Kidney capillary endothelial cell (primary cell): ENCODE results near the gene PEPD.
"Not testable (repeated sequence)": the region's sequence is repeated elsewhere in the genome, so short reads cannot be mapped to it uniquely, and the experiment has no call there.

Experiments
- DNase-seq: peaks from one replicate; pipeline ENCODE4 v3.0.0-alpha.2; 2018; ENCODE audit warnings: low spot score

The PEPD gene

DNA sequence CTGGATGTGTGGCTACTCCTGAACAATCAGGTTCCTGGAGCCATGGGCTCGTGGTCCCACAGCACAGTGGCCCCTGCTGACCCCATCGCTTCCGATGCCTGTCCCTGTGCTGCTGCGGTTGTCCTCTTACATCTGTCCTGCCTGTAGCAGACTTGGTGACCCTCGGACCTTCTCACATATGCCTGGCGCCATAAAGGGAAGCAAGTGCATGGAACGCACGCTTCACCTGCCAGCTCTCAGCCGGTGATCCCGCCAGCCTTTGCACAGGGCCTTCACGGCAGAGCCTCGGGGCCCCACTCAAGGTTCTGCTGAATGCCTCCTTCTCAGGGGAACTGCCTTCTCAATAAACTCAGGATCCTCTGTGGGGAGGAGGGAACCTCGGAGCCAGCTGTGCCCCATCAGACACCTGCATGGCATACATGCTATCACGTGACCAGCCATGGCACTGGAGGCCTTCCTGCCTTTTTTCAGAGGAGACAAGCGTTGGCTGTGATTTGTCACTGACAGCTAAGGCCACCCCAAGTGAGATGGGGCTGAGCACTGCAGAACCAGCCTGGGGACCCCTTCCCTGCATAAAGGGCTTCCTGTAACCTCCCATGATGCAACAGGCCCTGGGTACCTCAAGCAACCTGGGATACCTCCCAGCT lies 24.3 kb downstream of the PEPD start:
- DNase-seq, result no peak

DNA sequence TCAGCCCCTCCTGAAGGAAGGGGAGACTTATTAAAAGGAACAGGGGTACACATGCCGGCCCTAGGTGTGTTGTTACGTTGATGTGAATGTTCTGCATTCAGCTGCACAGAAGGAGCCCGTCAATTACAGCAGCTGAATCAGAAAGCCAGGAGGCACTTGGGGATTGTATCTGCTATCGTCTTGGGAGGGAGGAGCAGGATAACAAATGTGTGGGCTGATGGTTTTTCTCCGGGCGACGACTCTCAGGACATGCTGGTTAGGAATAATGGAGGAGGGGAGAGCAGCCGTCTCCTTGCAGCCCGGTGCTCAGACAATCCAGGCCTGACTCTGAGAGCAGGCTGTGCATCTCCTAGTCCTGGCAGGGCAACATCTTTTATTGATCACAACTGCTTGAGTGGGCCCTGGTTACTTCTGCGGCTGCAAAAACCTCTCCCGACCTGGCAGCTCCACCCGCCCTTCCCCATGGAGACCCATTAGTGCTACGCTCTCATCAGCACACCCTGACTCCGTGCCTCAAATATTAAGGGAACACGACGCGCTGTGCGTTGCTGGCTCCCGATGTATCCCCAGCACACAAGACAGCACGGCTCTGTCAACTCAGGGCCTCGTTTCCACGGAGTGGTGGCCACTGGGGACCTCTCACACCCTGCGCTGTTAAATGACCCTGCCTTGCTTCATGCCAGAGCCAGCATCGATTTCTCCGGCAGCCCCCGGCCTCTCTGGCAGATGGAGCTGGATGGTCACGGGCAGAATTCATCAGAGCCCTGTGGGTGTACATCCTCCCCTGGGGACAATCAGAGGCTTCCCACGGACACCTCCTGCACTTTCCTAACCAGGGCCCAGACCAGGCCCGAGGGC lies 25.3 kb downstream of the PEPD start:
- DNase-seq, result no peak

DNA sequence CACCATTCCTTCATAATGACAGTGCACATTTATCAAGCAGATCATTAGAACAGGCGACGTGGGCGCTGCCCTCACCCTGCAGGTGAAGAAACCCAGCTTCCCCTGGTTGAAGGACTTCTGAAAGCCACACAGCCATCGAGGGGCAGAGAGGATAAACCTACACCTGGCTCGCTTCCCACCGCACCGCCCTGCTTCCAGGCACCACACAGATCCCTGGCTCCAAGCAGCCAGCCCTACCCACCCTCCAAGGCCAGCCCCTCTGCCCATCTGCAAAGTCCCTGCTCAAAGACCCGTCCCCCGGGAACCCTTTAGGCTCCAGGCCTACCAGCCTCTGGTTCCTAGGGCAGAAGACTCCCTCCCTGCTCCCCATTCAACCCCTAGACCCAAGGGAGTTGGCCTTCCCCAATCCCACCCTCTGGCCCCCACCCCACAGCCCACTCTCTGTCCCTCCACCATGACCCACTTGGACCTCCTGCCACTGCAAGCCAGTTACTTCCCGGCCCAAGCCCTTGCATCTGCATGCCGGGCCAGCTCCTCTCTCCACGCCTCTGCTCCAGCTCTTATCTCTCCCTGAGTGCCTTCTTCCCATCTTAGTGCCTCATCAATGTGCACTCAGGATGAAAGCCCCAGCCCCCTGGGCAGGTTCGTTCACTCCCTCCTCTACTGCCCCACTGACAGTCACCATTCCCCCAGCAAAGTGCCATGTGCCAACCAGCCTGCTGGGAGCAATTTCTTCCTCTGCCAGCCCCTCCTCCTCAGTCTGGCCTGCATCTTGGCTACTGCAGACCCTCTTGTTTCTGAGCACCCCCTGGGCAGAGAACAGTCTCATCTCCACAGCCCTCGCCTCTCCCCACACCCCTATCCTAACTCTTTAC lies 28.0 kb downstream of the PEPD start:
- no peak for DNase-seq

DNA sequence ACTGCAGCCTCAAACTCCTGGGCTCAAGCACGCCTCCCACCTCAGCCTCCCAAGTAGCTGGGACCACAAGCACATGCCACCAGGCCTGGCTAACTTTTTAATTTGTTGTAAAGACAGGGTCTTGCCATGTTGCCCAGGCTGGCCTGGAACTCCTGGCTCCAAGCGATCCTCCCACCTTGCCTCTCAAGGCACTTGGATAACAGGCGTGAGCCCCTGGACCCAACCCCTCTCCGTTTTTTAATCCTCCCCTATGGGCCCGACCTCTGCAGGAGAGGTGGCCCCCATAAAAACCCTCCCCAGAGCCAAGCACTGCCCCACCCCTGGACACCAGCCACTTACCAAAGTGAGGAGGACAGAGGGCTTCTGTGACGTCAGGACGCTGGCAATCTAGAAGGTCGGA lies 28.6 kb downstream of the PEPD start:
- no peak for DNase-seq

DNA sequence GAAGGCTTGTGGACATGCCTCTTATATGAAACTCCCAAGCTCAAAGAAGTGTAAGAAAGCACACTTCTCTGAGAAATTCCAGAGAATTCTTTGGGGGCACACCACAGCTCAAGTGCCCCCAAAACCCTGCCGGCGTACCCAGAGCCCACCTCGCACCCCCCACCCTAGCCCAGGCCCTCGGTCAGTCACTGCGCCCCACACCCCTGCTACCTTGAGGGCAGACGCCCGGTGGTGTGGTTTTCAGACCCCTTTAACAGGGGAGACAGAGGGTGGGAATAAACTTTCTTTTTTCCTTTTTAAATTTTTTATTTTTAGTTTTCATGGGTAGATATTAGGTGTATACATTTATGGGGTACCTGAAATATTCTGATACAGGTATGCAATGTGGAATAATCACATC lies 29.5 kb downstream of the PEPD start:
- no peak for DNase-seq

DNA sequence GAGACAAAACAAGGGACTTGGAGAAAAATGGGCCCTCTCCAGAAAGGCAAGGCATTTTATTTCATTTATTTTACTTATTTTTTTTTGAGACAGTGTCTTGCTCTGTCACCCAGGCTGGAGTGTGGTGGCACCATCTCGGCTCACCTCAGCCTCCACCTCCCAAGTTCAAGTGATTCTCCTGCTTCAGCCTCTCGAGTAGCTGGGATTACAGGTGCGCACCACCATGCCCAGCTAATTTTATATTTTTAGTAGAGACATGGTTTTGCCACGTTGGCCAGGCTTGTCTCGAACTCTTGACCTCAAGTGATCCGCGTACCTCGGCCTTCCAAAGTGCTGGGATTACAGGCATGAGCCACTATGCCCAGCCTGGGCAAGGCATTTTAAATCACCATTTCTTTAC lies 31.0 kb downstream of the PEPD start:
- not testable (repeated sequence) for DNase-seq

DNA sequence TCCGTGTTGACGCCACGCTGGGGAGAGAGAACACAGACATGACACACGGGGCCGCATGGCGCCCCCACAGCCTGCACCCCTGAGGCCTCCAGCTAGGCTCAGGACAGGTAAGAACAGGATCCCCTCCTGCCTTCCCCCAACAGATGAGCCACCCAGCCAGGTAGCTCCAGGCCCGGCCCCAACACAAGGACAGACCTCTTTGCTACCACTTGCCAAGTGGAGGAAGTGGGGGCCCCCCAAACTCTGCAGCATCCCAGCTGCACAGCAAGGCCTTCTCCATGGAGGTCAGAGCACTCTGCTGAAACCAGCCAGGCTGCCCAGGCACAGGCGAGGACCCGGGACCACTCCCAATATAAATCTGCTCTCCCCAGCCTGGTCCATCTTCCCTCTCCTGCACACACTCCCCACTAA lies 31.5 kb downstream of the PEPD start:
- DNase-seq, result no peak

DNA sequence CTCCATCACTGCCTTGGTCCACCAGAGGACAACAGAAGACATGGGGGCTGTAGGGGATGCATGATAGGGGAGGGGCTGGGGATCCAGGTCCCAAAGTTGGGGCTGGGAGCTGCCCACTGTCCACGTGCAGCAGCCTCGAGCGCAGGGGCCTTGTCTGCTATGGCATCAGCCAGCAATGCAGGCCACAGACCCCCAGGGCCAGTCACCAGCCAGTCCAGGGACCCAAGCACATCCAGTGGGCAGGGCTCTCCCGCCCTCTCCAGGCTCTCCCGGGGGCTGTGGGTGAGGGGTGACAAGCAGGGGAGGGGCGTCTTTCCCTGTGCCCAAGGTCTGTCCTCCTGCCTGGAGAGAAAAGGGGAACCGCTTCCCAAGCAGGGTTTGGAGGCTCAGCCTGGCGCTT lies 32.8 kb downstream of the PEPD start:
- DNase-seq, result no peak

DNA sequence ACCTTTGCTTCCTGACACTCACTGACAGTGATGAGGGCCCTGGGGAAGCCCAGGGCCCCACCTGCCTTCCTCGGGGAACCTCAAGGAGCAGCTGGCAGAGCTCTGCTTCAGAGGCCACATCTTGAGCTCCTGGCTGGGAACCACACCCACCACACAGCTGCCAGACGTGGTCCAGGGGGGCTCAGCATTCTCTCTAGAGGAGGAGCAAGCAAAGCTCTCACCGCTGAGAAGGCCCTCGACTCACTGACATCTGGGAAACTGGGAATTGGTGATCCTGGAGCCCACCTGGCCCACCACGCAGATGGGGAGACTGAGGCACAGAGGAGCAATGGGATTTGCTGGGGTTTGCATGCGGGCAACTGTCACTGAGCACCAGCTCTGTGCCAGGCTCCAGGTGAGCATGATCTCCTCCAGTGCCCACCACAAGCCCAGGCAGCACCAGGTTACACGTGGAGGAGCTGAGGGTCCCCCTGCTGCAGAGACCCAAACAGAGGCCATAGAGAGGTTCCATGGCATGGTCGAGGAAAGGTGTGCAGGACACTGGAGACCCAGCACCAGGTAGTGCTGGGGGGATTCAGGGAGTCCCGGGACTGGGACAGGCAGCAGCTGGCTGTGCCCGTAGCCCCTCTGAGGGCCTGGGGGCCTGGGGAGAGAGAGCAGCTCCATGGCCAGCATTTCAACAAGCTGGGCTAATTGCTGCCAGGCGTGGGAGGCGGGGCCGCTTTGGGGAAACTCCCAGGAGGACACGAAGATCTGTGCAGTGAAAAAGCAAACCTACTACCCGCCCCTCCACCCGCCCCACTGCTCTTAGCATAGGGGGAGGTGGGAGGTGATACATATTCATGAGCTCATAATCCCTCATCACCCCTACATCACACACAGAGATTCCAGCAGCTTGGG lies 33.4 kb downstream of the PEPD start:
- no peak for DNase-seq

DNA sequence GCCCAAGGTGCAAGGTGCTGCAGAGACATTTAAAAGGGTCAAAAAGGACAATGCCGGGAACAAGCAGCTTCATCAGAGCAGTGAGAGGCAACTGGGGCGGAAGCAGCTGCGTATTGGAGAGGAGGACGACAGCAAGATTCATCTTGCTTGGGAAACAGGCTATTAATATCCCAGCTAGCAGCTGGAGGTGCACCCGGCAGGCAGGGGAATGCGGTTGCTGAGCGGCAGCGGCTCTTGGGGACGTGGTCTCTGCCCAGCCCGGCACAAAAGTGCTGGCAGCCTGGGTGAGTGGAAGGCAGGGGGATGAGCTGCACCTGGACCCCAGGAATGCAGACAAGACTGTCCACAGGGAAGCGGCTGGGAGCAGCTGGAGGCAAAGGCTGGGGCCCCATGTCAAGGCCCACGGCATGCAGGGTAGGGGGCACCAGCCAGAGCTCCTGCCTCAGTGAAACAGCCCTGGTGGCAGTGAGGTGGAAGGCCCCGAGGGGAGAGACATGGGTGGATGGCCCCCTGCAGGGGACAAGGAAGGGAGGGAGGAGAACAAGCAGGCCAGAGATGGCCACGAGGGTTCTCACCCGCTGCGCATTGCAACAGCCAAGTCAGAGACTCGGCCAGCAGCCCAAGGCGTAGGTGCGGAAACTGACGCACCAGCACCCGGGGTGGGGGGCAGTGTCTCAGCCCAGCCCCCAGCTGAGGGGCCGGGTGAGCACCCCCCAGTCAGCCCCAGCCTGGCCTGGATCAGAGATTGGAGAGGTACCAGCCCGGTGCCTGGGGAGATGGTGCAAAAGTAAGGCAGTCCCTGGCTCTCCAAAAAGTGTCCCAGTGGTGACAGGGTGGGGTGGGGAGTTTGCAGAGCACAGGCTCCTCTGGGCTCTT lies 34.4 kb downstream of the PEPD start:
- peak; percentile 16 for DNase-seq

DNA sequence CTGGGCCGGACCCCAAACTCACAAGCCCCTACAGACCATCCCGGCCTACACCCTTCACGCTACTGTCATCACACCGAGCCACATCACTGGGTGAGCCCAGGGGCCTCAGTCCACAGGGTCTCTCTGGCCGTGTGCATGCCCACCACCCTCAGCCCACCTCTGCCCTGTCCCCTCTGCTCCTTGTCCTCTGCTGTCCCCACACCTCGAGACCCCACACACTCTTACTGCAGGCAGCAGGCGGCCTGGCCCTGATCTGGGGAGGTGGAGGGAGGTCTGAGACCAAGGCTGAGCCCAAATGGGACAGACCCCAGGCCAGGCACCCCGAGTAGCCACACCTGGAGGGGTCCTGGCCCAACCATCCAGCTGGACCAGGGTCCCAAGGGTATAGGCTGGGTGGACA lies 35.2 kb downstream of the PEPD start:
- no peak for DNase-seq

DNA sequence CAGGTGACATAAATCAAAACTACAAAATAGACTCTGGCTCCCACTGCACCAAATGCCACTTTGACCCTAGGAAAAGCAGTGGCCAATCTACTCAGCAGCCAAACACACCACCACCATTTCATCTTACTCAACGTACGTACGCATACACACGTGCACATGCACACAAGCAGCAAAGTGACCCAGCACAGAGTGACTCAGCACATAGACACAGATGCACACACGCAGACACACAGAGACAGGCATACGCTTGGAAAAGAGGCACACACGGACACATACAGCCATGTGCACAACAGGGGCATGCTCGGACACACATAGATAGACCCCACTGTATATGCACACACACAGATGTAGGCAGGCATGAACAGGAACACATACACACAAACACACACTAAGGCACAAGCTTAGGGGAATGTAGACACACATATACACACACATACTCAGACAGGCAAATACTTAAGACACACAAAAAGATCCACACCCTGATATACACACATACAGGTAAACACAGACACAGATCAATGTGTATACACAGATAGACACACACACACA lies 37.3 kb downstream of the PEPD start:
- no peak for DNase-seq

DNA sequence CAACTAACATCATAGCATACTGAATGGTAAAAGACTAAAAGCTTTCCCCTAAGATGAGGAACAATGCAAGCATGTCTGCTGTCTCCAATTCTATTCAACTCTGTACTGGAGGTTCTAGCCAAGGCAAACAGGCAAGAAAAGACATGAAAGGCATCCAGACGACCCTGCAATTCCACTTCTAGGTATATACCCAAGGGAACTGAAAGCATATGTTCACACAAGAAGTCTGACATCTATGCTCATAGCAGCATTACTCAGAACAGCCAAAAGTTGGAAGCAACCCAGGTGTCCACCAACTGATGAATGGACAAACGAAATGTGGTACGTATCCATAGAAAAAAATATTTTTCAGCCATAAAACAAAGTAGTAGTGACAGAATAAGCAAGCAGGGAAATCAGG lies 39.1 kb downstream of the PEPD start:
- no peak for DNase-seq

DNA sequence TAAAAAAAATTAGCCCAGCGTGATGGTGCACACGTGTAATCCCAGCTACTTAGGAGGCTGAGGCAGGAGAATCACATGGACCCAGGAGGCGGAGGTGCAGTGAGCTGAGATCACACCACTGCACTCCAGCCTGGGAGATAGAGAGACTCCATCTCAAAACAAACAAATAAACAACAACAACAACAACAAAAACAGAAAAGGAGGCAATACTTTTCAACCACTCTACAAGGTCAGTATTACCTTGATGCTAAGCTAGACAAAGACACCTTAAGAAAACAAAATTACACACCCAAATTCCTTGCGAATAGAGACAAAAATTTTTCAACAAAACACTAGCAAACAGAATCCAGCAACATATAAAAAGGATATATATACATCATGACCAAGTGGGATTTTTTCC lies 39.7 kb downstream of the PEPD start:
- DNase-seq, result no peak

DNA sequence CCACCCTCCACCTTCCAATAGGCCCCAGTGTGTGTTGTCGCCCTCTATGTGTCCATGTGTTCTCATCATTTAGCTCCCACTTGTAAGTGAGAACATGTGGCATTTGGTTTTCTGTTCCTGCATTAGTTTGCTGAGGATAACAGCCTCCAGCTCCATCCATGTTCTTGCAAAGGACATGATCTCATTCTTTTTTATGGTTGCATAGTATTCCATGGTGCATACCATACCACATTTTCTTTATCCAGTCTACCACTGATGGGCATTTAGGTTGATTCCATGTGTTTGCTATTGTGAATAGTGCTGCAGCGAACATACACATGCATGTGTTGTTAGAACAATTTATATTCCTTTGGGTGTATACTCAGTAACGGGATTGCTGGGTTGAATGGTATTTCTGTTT lies 42.0 kb downstream of the PEPD start:
- DNase-seq, result not testable (repeated sequence)

DNA sequence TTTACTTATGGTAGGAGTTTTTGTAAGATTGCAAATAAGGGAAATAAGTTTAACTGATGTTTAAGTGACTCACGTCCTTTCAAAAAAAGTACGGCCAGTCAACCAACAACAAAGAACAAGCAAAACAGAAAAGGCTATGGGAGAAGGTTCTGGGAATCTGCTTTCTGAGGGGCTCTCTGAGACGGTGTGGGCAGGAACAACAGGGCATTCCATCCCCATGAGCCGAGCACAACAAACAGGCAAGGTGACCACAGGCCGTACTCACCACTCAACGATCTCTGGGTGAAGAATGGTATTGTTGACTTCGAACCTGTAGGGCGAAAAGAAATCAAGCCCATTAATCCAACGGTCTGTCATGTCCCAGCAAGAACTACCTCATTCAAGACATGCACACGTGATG lies 43.8 kb downstream of the PEPD start:
- no peak for DNase-seq

DNA sequence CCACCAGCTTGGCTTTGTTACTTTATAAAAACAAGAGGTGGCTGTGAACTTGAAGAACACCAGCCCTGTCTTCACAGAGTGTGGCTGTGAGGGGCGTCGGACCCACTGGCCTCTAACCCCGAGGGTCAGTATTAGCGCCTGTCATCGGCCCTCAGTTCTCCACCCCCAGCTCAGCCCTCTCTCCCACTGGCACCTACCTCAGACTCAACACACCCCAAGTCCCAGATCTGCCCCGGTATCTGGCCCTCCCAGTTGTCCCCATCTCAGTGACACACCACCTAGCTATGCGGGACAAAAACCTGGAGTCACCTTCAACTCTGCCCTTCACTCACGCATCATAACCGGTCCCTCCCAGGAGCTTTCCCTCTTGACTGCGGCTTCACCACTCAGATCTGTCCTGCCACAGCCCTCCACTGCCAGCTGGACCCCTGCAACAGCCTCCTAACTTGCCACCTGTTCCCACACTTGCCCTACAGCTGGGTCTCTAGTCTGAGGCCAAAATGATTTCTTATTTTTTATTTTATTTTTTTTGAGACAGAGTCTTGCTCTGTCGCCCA lies 45.4 kb downstream of the PEPD start:
- DNase-seq, result no peak

DNA sequence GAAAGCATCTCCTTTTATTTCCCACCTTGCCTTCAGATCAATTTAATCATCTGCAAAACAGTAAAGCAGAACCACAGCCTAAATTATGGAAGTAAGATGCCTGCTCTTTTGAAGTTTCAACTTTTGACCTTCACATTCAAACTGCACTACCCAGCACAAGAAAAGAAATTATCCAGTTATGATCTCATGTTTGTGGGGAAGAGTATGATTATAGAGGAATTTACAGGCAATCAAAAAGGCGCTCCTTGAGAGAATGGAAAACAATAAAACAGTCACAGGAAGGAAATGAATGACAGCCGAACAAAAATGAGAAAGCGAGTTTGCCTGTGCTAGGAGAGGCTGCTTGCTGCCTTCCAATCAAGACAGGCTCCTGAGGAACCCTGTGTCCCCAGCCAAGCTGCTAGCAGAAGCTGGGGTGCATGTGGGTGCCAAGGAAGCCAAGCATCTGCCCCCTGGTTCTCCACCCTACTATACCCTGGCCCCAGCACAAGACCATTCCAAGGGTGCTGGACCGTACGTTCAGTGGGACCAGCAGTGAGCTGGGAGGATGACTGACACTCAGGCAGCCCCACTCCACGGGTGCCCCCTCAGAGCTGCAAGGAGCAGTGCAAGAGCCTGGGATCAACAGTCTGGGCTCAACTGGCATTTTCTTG lies 47.8 kb downstream of the PEPD start:
- peak; percentile 77 for DNase-seq
